Lung (tissue), 12 donors: ENCODE results near the gene SCAMP4. TPM values are rescaled to one million over a fixed set of nuclear protein-coding genes. Genes with fewer than 3 reads are reported as not detected.

Experiments
- ATAC-seq: fragments of 200-7000 bp; cut with Tn5 transposase; one replicate; pipeline ENCODE4 v1.9.1; 2020; ENCODE audit warnings: moderate number of reproducible peaks; ENCODE audit not compliant: insufficient read depth, low FRiP score
- DNase-seq, 3 donors: peaks; one replicate each; pipeline ENCODE4 v3.0.0-alpha.2; 2013 to 2017
- H3K27ac ChIP-seq, 2 donors: one replicate each; pipeline ENCODE4 v1.5.1; 2013; ENCODE audit warnings: mild to moderate bottlenecking in 2 of 2, moderate library complexity in 2 of 2, control low read depth in 1 of 2, inconsistent platforms in 1 of 2, low read depth in 1 of 2, low read length in 1 of 2
- H3K27me3 ChIP-seq, 3 donors: one replicate each; pipeline ENCODE4 v1.5.1; 2013; ENCODE audit warnings: low read length in 2 of 3; ENCODE audit not compliant: control insufficient read depth in 3 of 3, insufficient read depth in 3 of 3
- H3K36me3 ChIP-seq, 4 donors: one replicate each; pipeline ENCODE4 v1.5.1; 2013; ENCODE audit warnings: low read length in 4 of 4, mild to moderate bottlenecking in 1 of 4, moderate library complexity in 1 of 4; ENCODE audit not compliant: control insufficient read depth in 4 of 4, insufficient read depth in 4 of 4
- H3K4me1 ChIP-seq, 5 donors: one replicate each; pipeline ENCODE4 v1.5.1; 2013; ENCODE audit warnings: low read length in 5 of 5, mild to moderate bottlenecking in 2 of 5, moderate library complexity in 1 of 5; ENCODE audit not compliant: control insufficient read depth in 5 of 5, insufficient read depth in 5 of 5
- H3K4me3 ChIP-seq: one replicate; pipeline ENCODE4 v1.5.1; 2013; ENCODE audit warnings: mild to moderate bottlenecking, control low read depth, moderate library complexity
- H3K9ac ChIP-seq, 2 donors: one replicate each; pipeline ENCODE4 v1.5.1; 2013; ENCODE audit warnings: low read length in 2 of 2, control low read depth in 1 of 2; ENCODE audit not compliant: insufficient read depth in 1 of 2
- H3K9me3 ChIP-seq, 4 donors: one replicate each; pipeline ENCODE4 v1.5.1; 2013; ENCODE audit warnings: low read length in 3 of 4, mild to moderate bottlenecking in 1 of 4, moderate library complexity in 1 of 4; ENCODE audit not compliant: control insufficient read depth in 4 of 4, insufficient read depth in 3 of 4
- CTCF ChIP-seq: IDR thresholded peaks from 2 replicates; pipeline ENCODE4 v1.5.1; 2012; ENCODE audit warnings: mild to moderate bottlenecking; ENCODE audit errors: control extremely low read depth, extremely low read depth
- WGBS, 2 donors: extraction: QIAGEN DNeasy Blood & Tissue Kit; methylation state at CpG; one replicate each; pipeline ENCODE4 v1.1.7; 2013; 5-methylcytosine and 5-hydroxymethylcytosine counted together
- polyA plus RNA-seq, 2 donors: library from polyadenylated mRNA; stranded (reverse); fragments of 200-250 nt; gene quantifications; one replicate each; pipeline ENCODE4 v1.2.1, GENCODE V29; 2013
- total RNA-seq, 2 donors: library from RNA; depleted of rRNA in 1 of 2; stranded (reverse); fragments of >200 nt in 1 of 2; gene quantifications; one replicate each; pipeline ENCODE4 v1.2.1, GENCODE V29; 2014 to 2021
- donor health status: control.
- donor health status: control.
- donor health status: Bipolar disorder and iron deficiency.
- donor health status: healthy.
- donor health status: DM: yes; HTN: yes; CAD: no.

The SCAMP4 gene
- total and polyA plus RNA-seq, 4 donors, result 45.7 to 86.6 (median 56.2) TPM

GRCh38 chr19:1902923-1903322, 2.3 kb upstream of the SCAMP4 start:
- 74 to 83% methylated on average over 6 of the region's 6 CpGs for WGBS, 2 donors
- Histone ChIP-seq H3K27me3 (no peaks in the 10 kb centered on the region), H3K4me1 (peaks cover 0 to 12% (median 2%) of the 10 kb centered on the region in 5 donors), H3K36me3 (peaks cover 0 to under 1% (median 0%) of the 10 kb centered on the region in 4 donors), H3K9ac (no peak overlapping the region), H3K9me3 (no peaks in the 10 kb centered on the region), H3K27ac (peak overlapping the region in 1 of 2 donors; percentile 60), H3K4me3 (no peak overlapping the region)
- TF ChIP-seq CTCF, result no peak
- DNase-seq (no peak), ATAC-seq (no peak)

DNA sequence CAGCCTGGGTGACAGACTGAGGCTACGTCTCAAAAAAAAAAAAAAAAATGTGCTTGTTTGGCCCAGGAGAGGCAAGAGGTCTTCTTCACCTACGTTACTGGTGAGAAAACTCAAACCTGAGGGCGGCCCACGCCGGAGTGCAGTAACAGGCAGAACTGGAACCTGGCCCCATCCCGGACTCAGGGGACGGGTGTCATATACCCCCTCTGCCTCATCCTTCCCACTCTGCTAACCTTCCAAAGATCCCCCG, 414 bp upstream of the SCAMP4 start:
- Histone ChIP-seq H3K9me3 (no peaks in the 10 kb centered on the region), H3K27ac (peak overlapping the region in 1 of 2 donors; percentile 89), H3K27me3 (no peaks in the 10 kb centered on the region), H3K4me3 (no peak overlapping the region), H3K4me1 (peaks cover 0 to 18% (median 2%) of the 10 kb centered on the region in 5 donors), H3K36me3 (peaks cover 0 to 7% (median 0%) of the 10 kb centered on the region in 4 donors), H3K9ac (peak overlapping the region in 1 of 2 donors; percentile 84)
- ATAC-seq, result no peak
- DNase-seq, result no peak
- 36 to 38% methylated on average over 8 of the region's 8 CpGs for WGBS, 2 donors
- TF ChIP-seq CTCF, result no peak

DNA sequence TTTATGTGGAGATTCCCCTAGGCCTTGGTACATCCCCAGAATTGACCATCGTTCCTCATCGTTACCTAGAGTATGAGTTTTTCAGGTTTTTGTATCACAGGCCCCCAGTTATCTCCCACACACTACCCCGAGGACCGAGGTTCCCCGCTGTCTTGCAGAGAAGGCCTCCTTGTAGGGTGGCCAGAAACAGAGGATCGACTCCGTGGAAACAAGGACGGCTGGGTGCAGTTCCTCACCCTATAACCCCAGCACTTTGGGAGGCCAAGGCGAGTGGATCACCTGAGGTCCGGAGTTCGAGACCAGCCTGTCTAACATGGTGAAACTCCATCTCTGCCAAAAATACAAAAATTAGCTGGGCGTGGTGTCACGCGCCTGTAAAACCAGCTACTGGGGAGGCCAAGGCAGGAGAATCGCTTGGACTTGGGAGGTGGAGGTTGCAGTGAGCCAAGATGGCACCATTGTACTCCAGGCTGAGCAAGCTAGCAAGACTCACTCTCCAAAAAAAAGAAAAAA, 720 bp downstream of the SCAMP4 start:
- peaks cover 0 to 18% (median 2%) of the 10 kb centered on the region in 5 donors for H3K4me1 ChIP-seq
- DNase-seq, result no peak
- peak overlapping the region in 1 of 2 donors; percentile 92 for H3K27ac ChIP-seq

More for the DNA sequence above, 720 bp downstream of the SCAMP4 start:
- Histone ChIP-seq H3K9me3 (no peaks in the 10 kb centered on the region), H3K9ac (peak overlapping the region in 1 of 2 donors; percentile 4), H3K27me3 (no peaks in the 10 kb centered on the region), H3K4me3 (peak overlapping the region; percentile 80), H3K36me3 (peaks cover 0 to 7% (median 0%) of the 10 kb centered on the region in 4 donors)
- no peak for TF ChIP-seq CTCF
- 76 to 82% methylated on average over 15 of the region's 15 CpGs for WGBS, 2 donors
- ATAC-seq, result no peak
